SK-N-SH (cell line): ENCODE measurements around the gene C8G. TPM values are rescaled to one million over a fixed set of nuclear protein-coding genes. Genes with fewer than 3 reads are reported as not detected.

ENCODE experiments used
- CTCF ChIA-PET: fragments of 300-600, 350-600 bp; formaldehyde crosslinking; extraction: SDS; loops from one replicate; lab custom pipeline; 2021; lab: Yijun Ruan, JAX
- POLR2A ChIA-PET: fragments of 350-600 bp; sonication (Branson Sonifier 250); formaldehyde crosslinking; extraction: SDS; loops from one replicate; lab custom pipeline; 2020; ENCODE audit warnings: antibody characterized with exemption, inconsistent platforms; lab: Yijun Ruan, JAX
- DNase-seq: peaks from one replicate; pipeline ENCODE4 v3.0.0; 2012
- H2AFZ ChIP-seq: fragments of 200-600 bp; sonication (generic); 2 replicates; pipeline ENCODE4 v1.8.1; 2016; ENCODE audit warnings: antibody characterized with exemption, mild to moderate bottlenecking, low read depth
- H3F3A ChIP-seq: fragments of 200-600 bp; sonication (generic); replicated peaks from 2 replicates; pipeline ENCODE3; 2016; ENCODE audit warnings: antibody characterized with exemption, mild to moderate bottlenecking; ENCODE audit not compliant: insufficient read depth
- H3K27ac ChIP-seq, 2 experiments: fragments of 200-500 bp in 1 of 2; fragments of 200-600 bp in 1 of 2; sonication (Bioruptor generic) in 1 of 2; sonication (generic), shearing (Covaris generic) in 1 of 2; 2 replicates each; pipeline versions ENCODE4 v1.5.1 to v1.6.1; 2014 to 2016; ENCODE audit warnings: low read depth in 2 of 2, inconsistent platforms in 1 of 2, low read length in 1 of 2, mild to moderate bottlenecking in 1 of 2, mixed read lengths in 1 of 2
- H3K27me3 ChIP-seq: fragments of 200-600 bp; sonication (generic), shearing (Covaris generic); 2 replicates; pipeline ENCODE4 v1.6.1; 2016; ENCODE audit warnings: mixed run types; ENCODE audit not compliant: insufficient read depth
- H3K36me3 ChIP-seq, 2 experiments: fragments of 200-500 bp in 1 of 2; fragments of 200-600 bp in 1 of 2; sonication (Bioruptor generic) in 1 of 2; sonication (generic) in 1 of 2; replicated peaks in 1 of 2; 2 replicates each; pipeline versions ENCODE3 to v1.5.1; 2014 to 2016; ENCODE audit warnings: low read length in 1 of 2, mild to moderate bottlenecking in 1 of 2; ENCODE audit not compliant: insufficient read depth in 2 of 2, control insufficient read depth in 1 of 2
- H3K4me1 ChIP-seq, 2 experiments: fragments of 200-500 bp in 1 of 2; fragments of 200-600 bp in 1 of 2; sonication (Bioruptor generic) in 1 of 2; sonication (generic), shearing (Covaris generic) in 1 of 2; 2 replicates each; pipeline versions ENCODE4 v1.5.1 to v1.6.1; 2014 to 2016; ENCODE audit warnings: low read depth in 1 of 2, low read length in 1 of 2, mixed run types in 1 of 2; ENCODE audit not compliant: insufficient read depth in 2 of 2, control insufficient read depth in 1 of 2
- H3K4me2 ChIP-seq: fragments of 200-600 bp; sonication (generic), shearing (Covaris generic); 2 replicates; pipeline ENCODE4 v1.6.1; 2017; ENCODE audit warnings: mixed run types
- H3K4me3 ChIP-seq, 2 experiments: fragments of 200-500 bp in 1 of 2; fragments of 200-600 bp in 1 of 2; sonication (Bioruptor generic) in 1 of 2; sonication (generic), shearing (Covaris generic) in 1 of 2; 2 replicates each; pipeline versions ENCODE4 v1.5.1 to v1.8.1; 2014 to 2016; ENCODE audit warnings: low read depth in 2 of 2, inconsistent platforms in 1 of 2, low read length in 1 of 2, mild to moderate bottlenecking in 1 of 2, mixed read lengths in 1 of 2, moderate library complexity in 1 of 2
- H3K79me2 ChIP-seq: fragments of 200-600 bp; sonication (generic); 2 replicates; pipeline ENCODE4 v1.8.1; 2017; ENCODE audit warnings: mild to moderate bottlenecking; ENCODE audit not compliant: insufficient read depth
- H3K9ac ChIP-seq: fragments of 200-600 bp; sonication (generic); 2 replicates; pipeline ENCODE4 v1.6.1; 2017; ENCODE audit warnings: mixed run types
- H3K9me2 ChIP-seq: fragments of 200-600 bp; sonication (generic); 2 replicates; pipeline ENCODE4 v1.6.1; 2017; ENCODE audit warnings: mixed run types
- H3K9me3 ChIP-seq: fragments of 200-600 bp; sonication (generic); 2 replicates; pipeline ENCODE4 v1.6.1; 2017; ENCODE audit warnings: mixed run types, mild to moderate bottlenecking, moderate library complexity
- H4K20me1 ChIP-seq: fragments of 200-600 bp; sonication (generic); 2 replicates; pipeline ENCODE4 v1.6.1; 2017; ENCODE audit warnings: mild to moderate bottlenecking, mixed run types; ENCODE audit not compliant: insufficient read depth
- CTCF ChIP-seq: fragments of 200-600 bp; sonication (generic); IDR thresholded peaks from 2 replicates; pipeline ENCODE4 v1.6.1; 2017; ENCODE audit warnings: antibody characterized with exemption, mild to moderate bottlenecking, moderate library complexity
- ELF1 ChIP-seq: IDR thresholded peaks from 2 replicates; pipeline ENCODE4 v1.4.0; 2012
- FOSL2 ChIP-seq: IDR thresholded peaks from 2 replicates; pipeline ENCODE4 v1.4.0; 2012; ENCODE audit warnings: low read depth, mild to moderate bottlenecking, moderate library complexity, borderline replicate concordance
- FOXJ3 ChIP-seq: sonication (generic); formaldehyde crosslinking; IDR thresholded peaks from 2 replicates; pipeline ENCODE4 v1.5.1; 2020; ENCODE audit warnings: mild to moderate bottlenecking, missing genetic modification reagents
- IRF3 ChIP-seq: fragments of 150-350 bp; IDR thresholded peaks from 2 replicates; pipeline ENCODE4 v1.6.1; 2016; ENCODE audit warnings: mild to moderate bottlenecking, low read depth, low read length
- MAX ChIP-seq: IDR thresholded peaks from 2 replicates; pipeline ENCODE4 v1.4.0; 2012; ENCODE audit warnings: low read depth
- NRF1 ChIP-seq: IDR thresholded peaks from 2 replicates; pipeline ENCODE4 v1.6.1; 2012; ENCODE audit warnings: low read depth, mild to moderate bottlenecking, low read length
- PBX3 ChIP-seq: IDR thresholded peaks from 2 replicates; pipeline ENCODE4; 2012
- RAD21 ChIP-seq: IDR thresholded peaks from 2 replicates; pipeline ENCODE4 v1.6.1; 2012; ENCODE audit warnings: mild to moderate bottlenecking, low read length
- RCOR1 ChIP-seq: fragments of 150-350 bp; IDR thresholded peaks from 2 replicates; pipeline ENCODE4 v1.6.1; 2017; ENCODE audit warnings: antibody characterized with exemption, low read length
- REST ChIP-seq: IDR thresholded peaks from 2 replicates; pipeline ENCODE4 v1.6.1; 2012; ENCODE audit warnings: mild to moderate bottlenecking, low read depth, low read length, moderate library complexity
- RXRA ChIP-seq: IDR thresholded peaks from 2 replicates; pipeline ENCODE4 v1.4.0; 2012; ENCODE audit warnings: low read depth, mild to moderate bottlenecking, borderline replicate concordance
- SMC3 ChIP-seq: IDR thresholded peaks from 2 replicates; pipeline ENCODE4 v1.6.1; 2012; ENCODE audit warnings: low read depth, low read length, improper control_type of control experiment
- TCF12 ChIP-seq: IDR thresholded peaks from 2 replicates; pipeline ENCODE4 v1.4.0; 2012
- YY1 ChIP-seq: IDR thresholded peaks from 2 replicates; pipeline ENCODE4 v1.4.0; 2012; ENCODE audit warnings: low read depth, mild to moderate bottlenecking
- ZBTB33 ChIP-seq: IDR thresholded peaks from 2 replicates; pipeline ENCODE4 v1.4.0; 2012; ENCODE audit warnings: low read depth, borderline replicate concordance
- WGBS: methylation state at CpG from one replicate; pipeline ENCODE4 v1.1.6; 2017; ENCODE audit warnings: low lambda C conversion rate; 5-methylcytosine and 5-hydroxymethylcytosine counted together
- polyA plus RNA-seq, 3 experiments: library from polyadenylated mRNA; depleted of rRNA; stranded (reverse); fragments of >200 nt; gene quantifications; 2 replicates each; pipeline ENCODE4 v1.2.3, GENCODE V29; 2012

Gene C8G
- polyA plus RNA-seq, 1 of the 3 experiments (the other 2 are of a cell fraction), result 0.28 TPM

- TF ChIP-seq IRF3, result no peak
- TF ChIP-seq FOSL2, result no peak
These were observed 7.3 kb downstream of the C8G start (continued) for GRCh38 chr9:136952321-136952850.

GRCh38 chr9:136952876-136953770, 8.1 kb downstream of the C8G start:
- DNase-seq, result no peak
- Histone ChIP-seq H3K4me2 (no peak overlapping the region), H3K9me3 (no peaks in the 10 kb centered on the region), H3K27me3 (no peaks in the 10 kb centered on the region), H3K4me3 (no peak overlapping the region), H3K27ac (no peak overlapping the region), H3K9ac (no peak overlapping the region), H3K4me1 (peaks cover 0 to 25% of the 10 kb centered on the region in 2 experiments; a peak in 2 of 4 replicates), H3F3A (no peaks in the 10 kb centered on the region), H2AFZ (no peak overlapping the region), H3K9me2 (no peaks in the 10 kb centered on the region), H3K79me2 (no peaks in the 10 kb centered on the region)
- WGBS, result 90% methylated on average over 27 of the region's 44 CpGs
- POLR2A ChIA-PET, result interaction anchor here (1.6 kb wide), 1 partner anchor 24 kb away, joined by 4 read pairs; the partner anchor contains the start of gene PTGDS
- CTCF ChIA-PET, result interaction anchor here (1.9 to 13.2 kb wide), 2 partner anchors 43 to 79 kb away, joined by 5 to 350 read pairs; partner anchors contain the start of genes ABCA2, CLIC3 and FUT7
- TF ChIP-seq RAD21 (no peak), IRF3 (no peak), RXRA (no peak), REST (no peak), FOXJ3 (CRISPR knock-in tag) (no peak), TCF12 (no peak), PBX3 (no peak), NRF1 (no peak), ELF1 (no peak), MAX (no peak), CTCF (no peak), FOSL2 (no peak), RCOR1 (no peak), ZBTB33 (no peak), YY1 (no peak), SMC3 (no peak)
- TF ChIP-seq, all 33 proteins: peak for 0
- Histone ChIP-seq H3K36me3 (no peaks in the 10 kb centered on the region), H4K20me1 (no peaks in the 10 kb centered on the region)
